HG03045 (cell line): ENCODE results near the gene WDR20.
"Not testable (repeated sequence)": the region's sequence is repeated elsewhere in the genome, so short reads cannot be mapped to it uniquely, and the experiment has no call there.

ENCODE experiments used
- ATAC-seq: cut with Tn5 transposase; IDR thresholded peaks from one replicate; pipeline ENCODE4 v1.9.1; 2021; ENCODE audit warnings: mild to moderate bottlenecking, moderate library complexity; ENCODE audit not compliant: unreplicated experiment

WDR20 gene, protein sequence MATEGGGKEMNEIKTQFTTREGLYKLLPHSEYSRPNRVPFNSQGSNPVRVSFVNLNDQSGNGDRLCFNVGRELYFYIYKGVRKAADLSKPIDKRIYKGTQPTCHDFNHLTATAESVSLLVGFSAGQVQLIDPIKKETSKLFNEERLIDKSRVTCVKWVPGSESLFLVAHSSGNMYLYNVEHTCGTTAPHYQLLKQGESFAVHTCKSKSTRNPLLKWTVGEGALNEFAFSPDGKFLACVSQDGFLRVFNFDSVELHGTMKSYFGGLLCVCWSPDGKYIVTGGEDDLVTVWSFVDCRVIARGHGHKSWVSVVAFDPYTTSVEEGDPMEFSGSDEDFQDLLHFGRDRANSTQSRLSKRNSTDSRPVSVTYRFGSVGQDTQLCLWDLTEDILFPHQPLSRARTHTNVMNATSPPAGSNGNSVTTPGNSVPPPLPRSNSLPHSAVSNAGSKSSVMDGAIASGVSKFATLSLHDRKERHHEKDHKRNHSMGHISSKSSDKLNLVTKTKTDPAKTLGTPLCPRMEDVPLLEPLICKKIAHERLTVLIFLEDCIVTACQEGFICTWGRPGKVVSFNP

DNA sequence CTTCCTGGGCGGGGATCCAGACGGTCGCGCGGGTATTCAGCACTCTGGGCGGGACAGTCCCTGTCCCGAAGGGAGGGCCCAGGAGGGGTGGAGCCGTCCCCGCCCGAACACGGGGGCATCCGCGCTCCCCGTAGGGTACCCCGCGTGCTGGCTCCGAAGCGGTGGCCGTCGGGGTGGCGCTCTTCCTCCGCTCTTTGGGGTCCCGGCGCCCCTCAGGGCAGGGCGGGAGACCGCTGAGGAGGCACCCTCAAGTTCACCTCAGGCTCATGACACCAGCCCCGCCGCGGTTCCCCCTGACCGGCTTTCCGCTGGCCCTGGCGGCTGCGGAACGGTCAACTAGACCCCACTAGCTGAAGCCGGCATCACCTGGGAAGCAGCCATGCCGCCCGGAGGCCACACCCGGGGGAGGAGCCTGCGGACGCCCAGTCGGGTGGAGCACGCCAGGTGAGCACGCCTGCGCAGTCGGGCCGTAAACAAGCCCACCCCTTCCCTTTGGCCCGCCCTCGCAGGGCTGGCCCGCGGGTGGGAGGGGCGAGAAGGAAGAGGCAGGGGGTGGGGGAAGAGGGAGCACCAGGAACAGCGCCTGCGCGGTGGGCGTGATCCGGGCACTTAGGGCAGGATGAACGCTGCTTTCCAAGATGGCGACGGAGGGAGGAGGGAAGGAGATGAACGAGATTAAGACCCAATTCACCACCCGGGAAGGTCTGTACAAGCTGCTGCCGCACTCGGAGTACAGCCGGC, at the start of gene WDR20:
Gene WDR20, plus strand, starts transcription at position 612 of the 741 bp plus-strand sequence. Its CDS starts 27 bp downstream, at position 639.
- peak; percentile 87 for ATAC-seq

DNA sequence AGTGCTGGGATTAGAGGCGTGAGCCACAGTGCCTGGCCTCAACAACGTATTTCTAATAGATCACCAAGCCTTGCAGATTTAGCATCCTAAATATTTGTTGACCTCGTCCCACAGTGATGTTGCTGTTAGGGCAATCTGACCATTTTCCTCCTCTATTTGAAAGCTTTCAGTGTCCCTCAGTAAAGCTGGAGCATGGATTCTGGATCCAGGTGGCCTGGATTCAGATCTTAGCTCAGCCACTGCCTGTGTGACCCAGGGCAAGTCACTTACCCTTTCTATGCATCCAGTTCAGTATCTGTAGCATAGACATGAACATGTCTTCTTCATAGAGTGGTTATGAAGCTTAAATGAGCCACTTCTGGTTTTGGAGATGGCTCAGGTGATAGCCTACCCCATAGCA, 49.0 kb upstream of the WDR20 start:
- ATAC-seq, result no peak

DNA sequence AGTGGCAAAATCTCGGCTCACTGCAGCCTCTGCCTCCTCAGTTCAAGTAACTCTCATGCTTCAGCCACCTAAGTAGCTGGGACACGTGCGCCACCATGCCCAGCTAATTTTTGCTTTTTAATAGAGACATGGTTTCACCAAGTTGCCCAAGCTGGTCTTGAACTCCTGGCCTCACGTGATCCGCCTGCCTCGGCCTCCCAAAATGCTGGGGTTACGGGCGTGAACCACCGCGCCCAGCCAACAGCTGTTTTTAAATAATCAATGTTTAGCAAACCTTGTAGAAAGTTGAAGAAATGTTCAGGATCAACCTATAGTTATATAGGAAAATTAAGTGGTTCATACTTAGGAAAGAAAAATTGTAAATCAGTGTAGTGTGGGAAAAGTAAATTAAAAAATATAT, 46.9 kb upstream of the WDR20 start:
- ATAC-seq, result no peak

DNA sequence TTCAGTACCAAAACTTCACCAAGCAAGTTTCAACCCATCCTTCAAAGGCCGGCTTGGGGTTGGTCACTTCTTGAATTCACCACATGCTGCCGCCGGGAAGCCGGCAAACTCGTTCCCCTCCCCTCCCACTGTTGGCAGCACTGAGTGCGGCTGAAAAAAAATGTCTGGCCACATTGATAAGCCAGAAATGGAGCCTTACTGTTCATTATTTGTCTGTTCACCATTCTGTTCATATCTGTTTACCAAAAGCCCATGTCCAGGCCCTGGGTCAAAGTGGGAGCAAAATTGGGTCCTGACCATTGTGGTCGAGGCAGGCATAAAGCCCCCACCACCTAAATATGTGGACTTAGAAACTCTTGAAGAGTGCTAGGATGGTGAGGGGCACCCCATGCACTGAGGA, 45.6 kb upstream of the WDR20 start:
- no peak for ATAC-seq

DNA sequence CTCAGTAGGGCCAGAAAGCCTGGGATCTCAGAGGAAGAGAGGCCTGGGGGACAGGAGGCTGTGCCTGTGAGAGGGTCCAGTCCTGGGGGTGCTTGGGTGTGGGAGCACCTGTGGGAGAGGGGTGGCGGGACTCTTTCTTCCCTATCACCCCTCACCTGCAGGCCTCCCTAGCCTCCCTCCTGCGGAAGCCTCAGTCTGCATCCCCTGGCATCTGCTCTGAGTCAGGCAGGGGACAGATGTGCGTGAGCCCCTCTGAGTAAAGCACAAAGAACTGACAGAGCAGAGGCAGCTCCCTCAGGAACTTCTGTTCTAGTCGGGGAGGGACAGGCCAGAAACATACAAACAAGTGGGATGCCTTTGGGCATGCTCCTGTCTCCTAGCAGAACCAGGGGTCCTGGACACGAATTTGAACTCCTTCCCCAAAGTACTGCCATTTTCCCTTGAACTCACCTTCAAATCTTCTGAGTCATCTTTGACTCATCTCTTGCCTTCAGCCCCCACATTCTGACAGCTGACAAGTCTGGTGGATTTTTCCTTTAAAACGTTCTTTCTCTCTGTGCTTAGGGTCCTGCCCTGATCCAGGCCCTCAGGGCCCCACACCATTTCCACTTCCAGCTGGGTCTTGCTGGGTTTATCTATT, 44.3 kb upstream of the WDR20 start:
- ATAC-seq, result no peak

DNA sequence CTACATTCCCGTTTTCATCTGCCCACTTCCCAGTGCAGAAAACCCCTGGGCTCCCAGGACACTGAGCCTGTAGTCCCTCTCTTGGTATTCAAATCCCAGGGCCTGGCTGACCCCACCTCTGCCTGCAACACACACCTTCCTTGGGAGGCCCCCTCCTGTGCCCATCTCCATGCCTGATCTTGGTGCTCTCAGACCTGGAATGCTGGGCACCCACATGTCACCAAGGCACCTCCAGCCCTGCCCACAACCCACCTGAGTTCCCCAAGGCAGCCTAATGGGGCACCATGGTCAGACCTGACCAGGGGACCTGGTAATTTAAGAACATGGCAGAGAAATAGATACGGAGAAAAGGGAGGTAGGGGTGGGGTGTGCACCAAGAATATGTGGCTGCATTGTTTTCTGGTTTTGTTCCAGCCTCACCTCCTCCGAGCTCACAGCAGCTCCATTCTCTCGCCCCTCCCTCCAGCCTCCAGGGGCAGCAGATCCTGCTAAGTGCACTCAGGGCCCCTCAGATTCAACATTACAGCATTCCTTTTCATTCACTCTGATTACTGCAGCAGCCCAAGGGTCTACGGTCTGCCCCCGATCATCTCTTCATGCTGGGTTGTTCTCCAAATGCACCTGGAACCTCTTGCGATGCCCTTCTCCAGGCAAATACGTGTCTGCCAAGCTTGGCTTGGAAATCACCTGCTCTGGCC, 43.7 kb upstream of the WDR20 start:
- no peak for ATAC-seq

DNA sequence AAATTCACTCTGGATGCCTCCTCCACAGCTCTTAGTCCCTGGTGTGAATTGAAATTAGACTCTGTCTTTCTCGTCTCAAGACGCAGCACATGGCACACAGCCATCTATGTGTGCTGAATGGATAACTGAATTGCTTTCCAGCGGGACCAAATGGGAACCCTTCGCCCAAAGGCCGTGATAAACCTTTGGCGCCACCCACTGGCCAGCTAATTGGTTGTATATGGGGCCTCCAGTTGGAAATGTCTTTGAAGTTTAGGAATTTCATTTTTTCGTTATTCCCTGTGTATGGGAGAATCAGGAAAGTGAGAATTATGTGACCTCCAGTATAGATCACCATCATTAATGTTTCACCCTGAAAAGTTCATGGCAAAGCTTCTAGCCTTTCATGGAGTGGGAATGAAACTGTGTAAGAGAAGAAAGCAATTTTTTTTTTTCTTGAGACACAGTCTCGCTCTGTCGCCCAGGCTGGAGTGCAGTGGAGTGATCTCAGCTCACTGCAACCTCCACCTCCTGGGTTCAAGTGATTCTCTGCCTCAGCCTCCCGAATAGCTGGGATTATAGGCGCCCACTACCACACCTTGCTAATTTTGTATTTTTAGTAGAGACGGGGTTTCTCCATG, 43.0 kb upstream of the WDR20 start:
- no peak for ATAC-seq

DNA sequence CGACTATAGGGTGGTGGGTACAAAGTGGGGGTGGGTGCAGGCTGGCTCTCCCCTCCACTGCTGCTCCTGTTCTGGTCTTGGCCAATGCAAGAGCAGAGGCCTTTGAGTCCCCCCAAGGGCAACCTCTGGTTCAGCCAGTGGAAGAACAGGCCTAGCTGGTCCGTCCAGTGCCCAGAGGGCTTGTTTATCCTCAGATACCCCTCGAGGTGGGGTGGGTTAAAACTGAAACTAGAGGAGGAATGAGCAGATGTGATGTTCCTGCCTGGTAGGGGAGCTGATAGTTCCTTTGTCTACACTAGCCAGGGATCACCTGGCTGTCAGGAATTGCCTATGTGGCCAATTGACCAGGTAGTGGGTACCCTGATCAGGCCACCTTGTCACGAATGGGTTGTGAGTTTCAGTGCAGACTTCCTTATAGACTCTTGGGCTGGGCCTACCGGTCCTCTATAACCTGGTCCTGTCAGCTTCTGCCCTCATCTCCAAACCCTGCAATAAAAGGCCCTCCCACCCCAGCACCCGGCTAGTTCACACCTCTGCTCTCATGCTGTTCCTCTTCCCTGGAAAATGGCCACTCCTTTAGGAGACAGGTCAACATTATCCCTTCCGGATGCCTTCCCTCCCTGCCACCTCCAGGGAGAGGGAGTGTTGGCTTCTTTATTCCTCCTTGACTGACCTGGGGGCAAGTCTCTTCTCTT, 42.1 kb upstream of the WDR20 start:
- no peak for ATAC-seq

DNA sequence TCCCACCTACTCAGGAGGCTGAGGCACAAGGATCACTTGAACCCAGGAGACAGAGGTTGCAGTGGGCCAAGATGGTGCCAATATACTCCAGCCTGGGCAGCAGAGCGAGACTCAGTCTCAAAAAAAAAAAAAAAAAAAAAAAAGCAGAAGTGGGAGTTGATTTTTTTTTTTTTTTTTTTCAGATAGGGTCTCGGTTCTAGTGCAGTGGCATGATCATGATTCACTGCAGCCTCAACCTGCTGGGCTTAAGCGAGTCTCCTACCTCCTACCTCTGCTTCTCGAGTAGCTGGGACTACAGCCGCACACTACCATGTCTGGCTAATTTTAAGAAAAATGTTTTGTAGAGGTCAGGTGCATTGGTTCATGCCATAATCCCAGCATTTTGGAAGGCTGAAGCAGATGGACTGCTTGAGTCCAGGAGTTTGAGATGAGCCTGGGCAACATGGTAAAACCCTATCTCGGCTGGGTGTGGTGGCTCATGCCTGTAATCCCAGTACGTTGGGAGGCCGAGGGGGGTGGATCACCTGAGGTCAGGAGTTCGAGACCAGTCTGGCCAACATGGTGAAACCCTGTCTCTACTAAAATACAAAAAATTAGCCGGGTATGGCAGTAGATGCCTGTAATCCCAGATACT, 36.5 kb upstream of the WDR20 start:
- ATAC-seq, result no peak

DNA sequence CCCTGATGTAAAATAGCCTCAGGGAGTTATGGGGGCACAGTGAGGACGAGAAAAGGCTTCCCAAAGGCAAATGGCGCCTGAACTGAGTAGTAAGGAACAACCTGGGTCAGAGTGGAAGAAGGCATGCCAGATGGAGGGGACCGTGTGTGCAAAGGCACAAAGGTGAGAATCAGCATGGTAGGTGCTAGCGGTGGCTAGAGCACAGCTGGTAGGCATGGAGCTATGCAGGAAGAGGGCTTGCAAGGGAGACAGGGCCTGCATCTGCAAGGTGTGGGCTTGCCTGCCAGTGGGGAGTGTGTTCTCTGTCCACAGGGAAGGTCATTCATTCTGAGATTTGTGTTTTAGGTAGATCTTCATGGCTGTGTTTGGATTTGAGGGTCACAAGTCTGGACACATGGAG, 34.3 kb upstream of the WDR20 start:
- ATAC-seq, result no peak

DNA sequence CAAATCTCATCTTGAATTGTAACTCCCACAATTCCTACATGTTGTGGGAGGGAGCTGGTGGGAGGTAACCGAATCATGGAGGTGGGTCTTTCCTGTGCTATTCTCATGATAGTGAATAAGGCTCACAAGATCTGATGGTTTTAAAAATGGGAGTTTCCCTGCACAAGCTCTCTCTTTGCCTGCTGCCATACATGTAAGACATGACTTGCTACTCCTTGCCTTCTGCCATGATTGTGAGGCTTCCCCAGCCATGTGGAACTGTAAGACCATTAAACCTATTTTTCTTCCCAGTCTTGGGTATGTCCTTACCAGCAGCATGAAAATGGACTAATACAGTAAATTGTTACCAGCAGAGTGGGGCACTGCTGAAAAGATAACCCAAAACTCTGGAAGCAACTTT, 30.4 kb upstream of the WDR20 start:
- not testable (repeated sequence) for ATAC-seq

DNA sequence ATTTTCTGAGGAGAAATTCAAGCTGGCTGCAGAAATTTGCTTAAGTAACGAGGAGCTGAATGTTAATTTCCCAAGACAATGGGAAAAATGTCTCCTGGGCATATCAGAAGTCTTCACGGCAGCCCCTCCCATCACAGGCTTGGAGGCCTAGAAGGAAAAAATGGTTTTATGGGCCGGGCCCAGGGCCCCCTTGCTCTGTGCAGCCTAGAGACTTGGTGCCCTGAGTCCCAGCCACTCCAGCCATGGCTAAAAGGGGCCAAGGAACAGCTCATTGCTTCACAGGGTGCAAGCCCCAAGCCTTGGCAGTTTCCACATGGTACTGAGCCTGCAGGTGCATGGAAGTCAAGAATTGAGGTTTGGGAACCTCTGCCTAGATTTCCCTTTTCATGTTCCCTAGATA, 28.6 kb upstream of the WDR20 start:
- no peak for ATAC-seq

DNA sequence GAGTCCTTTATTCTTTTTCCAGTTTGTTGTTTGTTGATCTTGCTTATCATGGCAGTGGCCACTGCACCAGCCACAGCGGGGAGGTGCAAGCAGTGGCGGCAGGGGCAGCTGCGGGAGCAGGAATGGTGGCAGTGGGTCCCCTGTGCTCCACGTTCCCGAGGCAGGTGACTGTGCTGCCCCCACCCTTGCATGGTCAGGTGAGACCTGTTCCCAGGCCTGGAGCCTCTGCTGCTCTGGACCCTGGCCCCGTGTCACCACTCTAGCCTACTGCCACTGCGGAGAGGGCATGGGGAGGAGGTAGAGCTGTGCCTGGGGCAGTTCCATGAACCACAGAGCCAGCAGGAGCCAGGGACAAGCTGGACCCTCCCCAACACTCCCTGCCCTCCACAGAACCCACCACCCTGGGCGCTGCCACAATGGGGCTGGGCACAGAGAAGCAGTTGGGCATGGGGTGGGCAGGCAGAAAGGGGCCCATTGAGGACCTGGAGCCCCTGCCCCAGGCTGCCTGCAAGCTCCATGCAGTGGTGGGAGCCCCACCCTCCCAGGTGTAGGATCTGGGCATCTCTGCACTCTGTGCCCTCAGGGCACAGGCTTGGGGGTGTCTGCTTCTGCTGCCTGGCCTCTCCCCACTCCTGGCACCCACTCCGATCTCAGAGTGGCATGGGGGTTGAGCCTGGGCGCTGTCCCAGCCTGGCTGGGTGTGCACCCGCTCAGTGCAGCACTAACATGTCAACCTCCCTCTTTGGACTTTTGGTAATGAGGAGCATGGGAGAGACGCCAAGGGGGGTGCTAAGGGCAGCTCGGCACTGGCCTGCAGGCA, 23.1 kb upstream of the WDR20 start:
- ATAC-seq, result no peak

DNA sequence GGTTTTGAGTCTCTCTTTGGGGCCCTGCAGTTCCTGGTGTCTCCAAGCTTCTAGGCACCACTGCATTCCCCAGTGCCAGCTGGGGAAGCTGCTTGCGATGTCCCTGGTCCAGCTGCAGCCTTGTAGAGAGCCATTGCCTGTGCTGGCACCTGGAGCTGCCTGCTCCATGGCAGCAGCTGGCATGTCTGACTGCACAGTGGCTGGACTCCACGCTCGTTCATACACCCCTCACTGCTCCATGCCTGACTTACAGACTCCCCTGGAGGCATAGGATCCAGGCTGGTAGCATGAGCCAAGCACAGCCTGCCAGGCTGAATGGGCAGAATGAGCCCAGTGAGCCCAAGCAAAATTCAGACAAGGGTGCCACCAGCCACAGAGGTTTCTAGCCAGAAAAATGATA, 21.8 kb upstream of the WDR20 start:
- ATAC-seq, result no peak

DNA sequence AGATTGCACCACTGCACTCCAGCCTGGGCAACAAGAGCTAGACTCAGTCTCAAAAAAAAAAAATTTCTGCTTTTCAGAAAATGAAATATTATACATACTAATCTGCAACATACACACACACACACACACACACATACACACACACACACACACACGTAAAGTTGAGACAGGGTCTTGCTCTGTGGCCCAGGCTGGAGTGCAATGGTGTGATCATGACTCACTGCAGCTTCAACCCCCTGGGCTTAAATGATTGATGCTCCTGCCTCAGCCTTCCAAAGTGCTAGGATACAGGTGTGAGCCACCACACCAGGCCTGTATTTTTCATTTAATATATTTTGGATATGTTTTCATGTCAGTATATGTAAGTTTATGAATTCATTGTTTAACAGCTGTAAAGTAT, 18.8 kb upstream of the WDR20 start:
- ATAC-seq, result no peak

DNA sequence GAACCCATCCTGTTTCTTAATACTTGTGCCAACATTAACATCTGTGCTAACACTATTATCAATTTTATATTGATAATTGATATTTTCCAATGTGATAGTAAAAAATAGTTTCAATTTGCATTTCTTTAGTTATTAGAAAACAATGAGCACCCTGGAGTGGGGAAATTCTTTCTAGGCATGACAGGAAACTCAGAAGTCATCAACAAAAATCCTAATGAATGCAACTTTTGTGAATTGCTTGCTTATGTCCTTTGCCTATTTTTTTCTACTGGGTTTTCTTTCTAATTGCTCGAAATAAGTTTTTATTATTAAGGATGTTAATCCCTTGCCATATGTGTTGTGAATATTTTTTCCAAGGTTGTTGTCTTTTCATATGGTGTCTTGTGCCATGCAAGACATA, 18.1 kb upstream of the WDR20 start:
- ATAC-seq, result no peak

DNA sequence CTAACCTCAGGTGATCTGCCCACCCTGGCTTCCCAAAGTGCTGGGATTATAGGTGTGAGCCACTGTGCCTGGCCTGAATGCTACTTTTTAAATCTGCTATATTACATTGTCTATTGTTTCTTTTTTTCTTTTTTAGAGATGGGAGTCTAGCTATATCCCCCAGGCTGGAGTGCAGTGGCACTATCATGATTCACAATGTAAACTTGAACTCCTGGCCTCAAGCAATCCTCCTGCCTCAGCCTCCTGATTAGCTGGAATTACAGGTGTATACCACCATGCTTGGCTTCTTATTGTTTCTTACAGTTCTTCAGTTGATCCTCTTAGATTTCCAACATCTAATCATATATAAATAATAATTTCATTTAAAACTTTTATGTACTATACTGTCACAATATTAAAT, 15.3 kb upstream of the WDR20 start:
- no peak for ATAC-seq

DNA sequence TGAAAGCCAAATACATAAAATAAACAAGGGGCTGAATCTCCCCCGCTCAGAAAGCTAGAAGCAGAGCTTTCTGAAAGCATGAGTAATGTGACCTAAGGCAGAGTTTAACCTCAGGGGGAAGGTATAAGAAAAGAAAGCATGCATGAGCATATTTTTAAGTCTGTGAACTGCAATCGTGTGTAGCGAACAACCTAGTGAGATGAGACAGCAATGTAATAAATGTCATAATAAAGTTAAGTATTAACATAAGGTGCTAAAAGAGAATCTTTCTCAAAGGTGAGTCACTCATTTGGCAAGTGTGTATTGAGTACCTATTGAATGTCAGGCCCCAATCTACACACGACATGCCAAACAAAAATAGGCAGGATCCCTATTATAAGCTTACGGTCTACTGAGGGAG, 14.2 kb upstream of the WDR20 start:
- no peak for ATAC-seq
